ENCODE measurements around the gene ADGRL1.

- TF ChIP-seq ZNF384 (IDR thresholded peaks at IDR 0.05) (no peak), PKNOX1 (IDR thresholded peaks at IDR 0.05) (peak; percentile 99), FOXA1 (IDR thresholded peaks at IDR 0.05) (no peak), TARDBP (IDR thresholded peaks at IDR 0.05) (no peak), HDGF (IDR thresholded peaks at IDR 0.05; ENCODE audit: borderline replicate concordance) (no peak), FOXM1 (IDR thresholded peaks at IDR 0.05; ENCODE audit: borderline replicate concordance) (no peak), SUZ12 (IDR thresholded peaks at IDR 0.05) (no peak), SP1 (IDR thresholded peaks at IDR 0.05) (no peak), NFRKB (IDR thresholded peaks at IDR 0.05) (no peak), ELF4 (IDR thresholded peaks at IDR 0.05) (peak; percentile 65), LEF1 (IDR thresholded peaks at IDR 0.05; ENCODE audit: borderline replicate concordance) (no peak), L3MBTL2 (conservative IDR thresholded peaks at IDR 0.05) (peak; percentile 96), BHLHE40 (IDR thresholded peaks at IDR 0.05; ENCODE audit: borderline replicate concordance) (no peak)
Observed at GRCh38 chr19:14136509-14137281, 69.3 kb downstream of the ADGRL1 start, which contains the start of gene ASF1B.

Data from HEK293T (cell line).